ENCODE results near the gene ITIH5.

ITIH5 gene

GRCh38 chr10:7626283-7626682 lies 40.5 kb downstream of the ITIH5 start:
- no peak for DNase-seq (ENCODE audit: low read depth)

DNA sequence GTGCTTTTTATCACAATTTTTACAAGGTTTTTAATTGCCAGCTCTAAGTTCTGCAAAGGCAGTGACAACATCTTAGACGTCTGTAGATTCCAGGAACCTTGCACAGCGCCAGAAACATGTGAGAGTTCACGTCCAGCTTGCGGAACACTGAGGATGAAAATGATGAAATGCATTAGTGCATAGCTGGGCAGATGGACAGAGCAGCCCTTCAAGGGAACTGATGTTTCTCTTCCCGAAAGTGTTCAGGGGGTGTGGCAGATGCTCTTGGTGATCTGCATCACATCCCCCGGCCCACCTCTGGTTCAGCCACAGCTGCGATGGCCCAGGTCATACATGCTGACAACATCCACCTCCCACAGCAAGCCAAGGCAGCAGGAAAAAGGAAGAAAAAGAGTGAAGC lies 40.9 kb downstream of the ITIH5 start:
- DNase-seq (ENCODE audit: low read depth) = no peak

GRCh38 chr10:7625009-7625408 lies 41.8 kb downstream of the ITIH5 start:
- no peak for DNase-seq (ENCODE audit: low read depth)

- DNase-seq (ENCODE audit: low read depth) = no peak
Observed at GRCh38 chr10:7622969-7623368, 43.8 kb downstream of the ITIH5 start.

DNA sequence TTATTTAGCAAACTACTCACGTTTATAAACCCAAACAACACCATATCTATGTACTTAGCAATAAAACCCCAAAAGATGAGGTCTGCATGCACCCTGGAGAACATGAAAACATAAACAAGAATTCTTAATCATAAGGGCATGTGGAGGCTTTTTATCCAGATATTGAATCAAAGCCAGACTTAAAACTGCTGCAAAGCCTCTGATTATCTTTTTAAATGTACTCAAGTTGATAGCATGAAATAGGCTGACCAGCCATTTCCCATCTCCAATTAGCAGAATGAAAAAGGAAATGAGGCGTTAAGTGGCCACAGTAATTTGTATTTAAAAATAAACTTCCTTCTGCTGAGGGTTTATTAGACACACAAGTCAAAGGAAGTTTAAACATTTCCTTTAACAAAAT lies 48.3 kb downstream of the ITIH5 start:
- no peak for DNase-seq (ENCODE audit: low read depth)

DNA sequence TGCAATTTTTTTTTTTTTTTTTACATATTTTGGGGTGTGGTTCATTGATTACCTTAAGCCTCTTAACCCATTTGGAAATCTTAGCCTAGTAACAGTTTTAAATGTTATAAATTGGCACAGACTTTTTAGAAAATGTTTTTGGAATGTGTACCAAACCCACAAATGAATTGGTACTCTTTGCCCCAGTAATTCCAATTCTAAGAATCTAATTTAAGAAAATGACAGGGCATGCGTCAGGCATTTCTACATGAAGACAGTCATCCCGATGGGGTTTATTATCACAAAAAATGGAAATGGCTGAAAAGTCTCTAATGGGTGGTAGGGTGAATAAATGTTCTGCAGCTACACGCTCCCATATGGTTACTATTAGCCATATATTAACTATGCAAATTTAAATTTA lies 54.9 kb downstream of the ITIH5 start:
- no peak for DNase-seq (ENCODE audit: low read depth)

GRCh38 chr10:7610651-7611389 lies 55.9 kb downstream of the ITIH5 start:
- no peak for DNase-seq (ENCODE audit: low read depth)

DNA sequence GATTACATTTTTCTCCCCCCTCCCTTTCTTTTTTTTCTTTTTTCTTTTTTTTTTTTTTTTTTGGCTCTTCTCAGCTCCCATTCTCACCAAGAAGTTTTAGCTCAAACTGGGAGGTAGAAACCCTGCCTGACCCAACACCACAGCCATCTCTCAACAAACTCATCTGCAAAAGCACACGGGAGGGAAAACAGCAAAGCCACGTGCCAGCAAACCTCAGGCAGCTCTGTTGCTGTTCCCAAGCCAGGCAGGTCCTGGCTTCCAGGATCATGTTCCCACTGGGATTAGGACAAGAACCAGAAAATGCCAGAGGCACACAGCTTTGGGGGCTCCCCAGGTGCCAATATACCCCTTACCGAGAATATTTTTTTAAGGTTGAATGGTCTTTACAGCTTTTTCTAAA lies 56.7 kb downstream of the ITIH5 start:
- DNase-seq (ENCODE audit: low read depth) = no peak

- no peak for DNase-seq (ENCODE audit: low read depth)
Observed at GRCh38 chr10:7609556-7609955, 57.2 kb downstream of the ITIH5 start.

GRCh38 chr10:7608001-7608400 lies 58.8 kb downstream of the ITIH5 start:
- DNase-seq (ENCODE audit: low read depth) = no peak

GRCh38 chr10:7606951-7607404 lies 59.8 kb downstream of the ITIH5 start:
- DNase-seq (ENCODE audit: low read depth) = no peak

GRCh38 chr10:7605565-7606295 lies 61.0 kb downstream of the ITIH5 start:
- no peak for DNase-seq (ENCODE audit: low read depth)

DNA sequence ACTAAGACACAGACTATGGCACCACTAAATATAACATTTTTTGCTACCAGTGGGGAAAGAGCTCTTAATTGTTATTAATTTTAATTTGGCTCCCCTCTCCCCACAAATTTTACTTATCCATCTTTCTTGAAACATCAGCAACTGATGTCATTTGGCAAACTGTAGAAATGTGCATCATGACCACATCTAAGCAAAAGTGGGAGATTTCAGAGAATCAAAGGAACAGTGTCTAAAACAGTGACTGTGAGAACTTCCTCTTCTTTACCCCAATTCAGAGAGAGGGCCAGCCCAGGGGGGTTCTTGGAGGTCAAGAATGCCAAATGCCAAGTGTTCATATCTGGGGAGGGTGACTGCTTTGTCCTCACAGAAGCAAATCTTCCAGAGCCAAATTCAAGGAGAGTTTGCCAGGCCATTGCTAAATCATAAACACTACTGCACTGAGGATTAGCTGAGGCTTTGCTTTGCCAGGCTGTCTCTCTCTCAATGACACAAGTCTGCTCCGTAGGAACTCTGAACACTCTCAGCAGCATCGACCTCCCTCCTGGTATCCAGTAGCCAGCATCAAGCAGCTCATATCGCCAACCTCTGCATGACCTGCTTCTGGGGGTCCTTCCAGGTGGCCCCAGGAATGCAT lies 65.6 kb downstream of the ITIH5 start:
- DNase-seq (ENCODE audit: low read depth) = no peak

DNA sequence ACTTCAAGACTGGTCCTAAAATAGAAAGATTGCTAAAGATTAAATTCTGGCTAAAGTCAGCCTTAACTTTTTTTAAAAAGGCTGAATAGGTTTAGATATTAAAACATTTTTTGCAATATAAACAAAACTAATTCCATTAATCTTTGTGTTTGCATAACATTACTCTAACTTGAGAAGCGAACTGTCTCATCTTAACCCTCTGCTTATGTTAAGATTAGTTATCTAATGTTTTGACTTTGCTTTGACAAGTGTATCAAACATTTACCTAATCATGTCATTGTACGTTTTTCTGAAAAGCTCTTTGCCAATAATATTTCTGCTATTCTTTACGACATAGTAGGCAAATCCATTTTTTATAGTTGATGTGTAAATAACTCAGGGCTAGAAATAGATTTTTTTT lies 68.0 kb downstream of the ITIH5 start:
- DNase-seq (ENCODE audit: low read depth) = no peak

DNA sequence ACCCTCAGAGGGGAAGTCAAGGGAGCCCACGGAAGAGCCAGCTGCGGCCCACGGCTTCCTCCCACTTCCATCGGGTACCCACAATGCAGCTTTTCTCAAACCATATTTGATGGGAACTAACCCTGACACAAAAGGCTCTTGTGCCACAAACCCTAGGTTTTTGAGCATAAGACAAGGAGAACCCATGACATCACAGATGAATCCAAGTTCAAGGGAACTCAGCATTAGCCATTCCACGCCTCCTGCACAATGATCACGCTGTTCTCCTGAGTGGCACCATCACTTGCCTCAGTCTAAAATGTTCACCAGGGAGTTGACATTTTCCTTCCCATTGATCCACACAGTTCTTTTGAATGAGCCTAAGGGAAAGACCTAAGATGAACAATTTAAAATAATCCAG lies 70.4 kb downstream of the ITIH5 start:
- no peak for DNase-seq (ENCODE audit: low read depth)

DNA sequence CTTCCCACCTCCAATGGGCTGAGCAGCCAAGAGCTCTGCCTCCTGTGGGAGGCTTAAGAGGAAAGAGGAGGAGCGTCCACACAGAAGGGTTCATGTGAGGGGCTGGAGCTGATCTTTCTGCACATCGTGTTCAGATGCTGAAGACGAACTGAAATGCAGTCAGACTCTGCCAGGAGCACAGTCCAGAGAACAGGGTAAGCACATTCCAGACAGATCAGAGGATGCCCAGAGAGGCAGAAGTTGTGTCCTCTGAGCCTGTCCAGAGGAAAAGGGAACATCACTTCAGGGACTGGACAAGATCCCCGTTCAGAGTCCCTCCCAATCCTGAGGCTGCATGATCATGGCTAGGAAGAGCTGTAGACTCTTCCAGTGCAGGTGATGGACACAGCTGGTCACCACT lies 72.9 kb downstream of the ITIH5 start:
- no peak for DNase-seq (ENCODE audit: low read depth)

DNA sequence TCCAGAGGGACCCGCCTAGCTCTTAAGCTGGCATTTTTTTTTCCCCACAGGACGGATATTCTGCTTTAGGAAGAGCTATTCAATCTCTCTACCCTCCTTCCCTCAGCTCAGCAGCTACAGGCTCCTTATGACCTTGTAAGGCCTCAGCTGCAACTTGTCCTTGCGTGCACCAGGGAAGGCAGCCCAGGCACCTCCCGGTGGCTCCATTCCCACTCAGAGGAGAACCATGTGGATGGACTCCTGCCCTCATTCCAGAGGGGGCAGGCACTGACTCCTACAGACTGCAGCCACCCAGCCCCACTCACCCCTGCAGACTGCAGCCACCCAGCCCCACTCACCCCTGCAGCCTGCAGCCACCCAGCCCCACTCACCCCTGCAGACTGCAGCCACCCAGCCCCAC lies 73.7 kb downstream of the ITIH5 start:
- DNase-seq (ENCODE audit: low read depth) = no peak

GRCh38 chr10:7592627-7593026 lies 74.1 kb downstream of the ITIH5 start:
- DNase-seq (ENCODE audit: low read depth) = no peak

- DNase-seq (ENCODE audit: low read depth) = no peak
Observed at GRCh38 chr10:7590271-7590670, 76.5 kb downstream of the ITIH5 start.

GRCh38 chr10:7589748-7590147 lies 77.0 kb downstream of the ITIH5 start:
- DNase-seq (ENCODE audit: low read depth) = no peak

- DNase-seq (ENCODE audit: low read depth) = no peak
Observed at GRCh38 chr10:7587865-7588188, 78.9 kb downstream of the ITIH5 start.

GRCh38 chr10:7587168-7587864 lies 79.5 kb downstream of the ITIH5 start:
- no peak for DNase-seq (ENCODE audit: low read depth)

DNA sequence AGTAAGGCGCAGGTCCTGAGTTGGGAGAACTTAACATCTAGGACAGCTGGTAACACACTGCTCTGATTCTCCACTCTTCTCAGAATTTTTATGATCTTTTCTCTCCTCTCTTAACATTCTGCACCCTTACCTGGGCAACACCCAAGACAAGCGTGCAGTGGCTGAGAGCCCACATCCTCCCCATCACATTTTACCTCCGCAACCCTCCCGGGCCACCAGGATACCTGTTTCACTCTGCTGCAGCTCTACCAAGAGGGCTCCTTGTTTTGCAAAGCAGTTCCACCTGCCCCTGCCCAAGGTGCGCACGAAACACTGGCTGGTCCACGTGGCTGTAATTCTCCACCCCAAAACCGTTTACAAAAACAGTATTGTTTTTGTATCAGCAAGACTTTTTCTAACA lies 81.5 kb downstream of the ITIH5 start:
- DNase-seq (ENCODE audit: low read depth) = no peak
